Kidney (tissue), 14 donors: ENCODE measurements around the gene BACE2. TPM values are rescaled to one million over a fixed set of nuclear protein-coding genes. Genes with fewer than 3 reads are reported as not detected.

Experiments
- DNase-seq, 5 donors: peaks; one replicate each; pipeline ENCODE4 v3.0.0-alpha.2; 2013 to 2020
- FAIRE-seq: peaks from 2 replicates; lab custom pipeline; 2012; peaks lifted over from hg19 to GRCh38; lab: Jason Lieb, UNC
- H3K27ac ChIP-seq, 2 donors: one replicate each; pipeline ENCODE4 v1.7.0; 2013; ENCODE audit warnings: low read depth in 2 of 2, low read length in 2 of 2, inconsistent platforms in 1 of 2
- H3K27me3 ChIP-seq: one replicate; pipeline ENCODE4 v1.7.1; 2013; ENCODE audit warnings: low read length, inconsistent platforms; ENCODE audit not compliant: control insufficient read depth, insufficient read depth
- H3K36me3 ChIP-seq, 3 donors: one replicate each; pipeline versions ENCODE4 v1.7.0 to v1.7.1; 2013; ENCODE audit warnings: low read length in 3 of 3, control low read depth in 1 of 3, inconsistent platforms in 1 of 3; ENCODE audit not compliant: insufficient read depth in 3 of 3, control insufficient read depth in 2 of 3
- H3K4me1 ChIP-seq, 3 donors: one replicate each; pipeline versions ENCODE4 v1.7.0 to v1.7.1; 2013; ENCODE audit warnings: low read length in 3 of 3, inconsistent platforms in 1 of 3, low read depth in 1 of 3; ENCODE audit not compliant: control insufficient read depth in 2 of 3, insufficient read depth in 2 of 3
- H3K4me3 ChIP-seq, 3 donors: one replicate each; pipeline versions ENCODE4 v1.7.0 to v1.8.1; 2013; ENCODE audit warnings: low read length in 3 of 3, control low read depth in 1 of 3, inconsistent platforms in 1 of 3
- H3K9ac ChIP-seq, 3 donors: one replicate each; pipeline versions ENCODE4 v1.7.0 to v1.7.1; 2013; ENCODE audit warnings: low read length in 3 of 3, control low read depth in 1 of 3, inconsistent platforms in 1 of 3
- H3K9me3 ChIP-seq, 3 donors: one replicate each; pipeline versions ENCODE4 v1.7.0 to v1.7.1; 2013; ENCODE audit warnings: low read length in 3 of 3, control low read depth in 1 of 3, inconsistent platforms in 1 of 3; ENCODE audit not compliant: control insufficient read depth in 2 of 3, insufficient read depth in 1 of 3
- intact Hi-C: fragments of 100-400 bp; cut with DNase I; formaldehyde crosslinking; loops from one replicate; pipeline ENCODE4 v1.11.1; 2022
- polyA plus RNA-seq: library from polyadenylated mRNA; stranded (reverse); fragments of 350-450 nt; fragmentation: Illumina TruSeq; extraction: RNeasy Lipid Tissue Mini Kit (QIAGEN cat#74804); gene quantifications from one replicate; pipeline ENCODE4 v1.2.3, GENCODE V29; 2014; ENCODE audit warnings: low read depth, low replicate concordance; ENCODE audit not compliant: insufficient read depth
- total RNA-seq: library from RNA; stranded (reverse); fragmentation: NEBNext Ultra II Directional; extraction: Animal tissue kit (Norgen Biotek cat#: 25700); gene quantifications from one replicate; pipeline ENCODE4 v1.2.1, GENCODE V29; 2021
- TF ChIP-seq, protein P1 (sequence below): IDR thresholded peaks from 3 replicates; pipeline ENCODE4 v1.5.1; 2012; ENCODE audit warnings: mild to moderate bottlenecking, moderate library complexity, borderline replicate concordance; ENCODE audit not compliant: insufficient read depth; ENCODE audit errors: extremely low read depth
- donor health status: control.
- donor health status: control.
- donor health status: control.
- donor health status: control.
- donor health status: control.
- donor health status: DM: yes; HTN: yes; CAD: no.
- donor health status: Normal renal cell carcinoma (clear cell type).

BACE2 gene
- total and polyA plus RNA-seq, 2 donors from 2014 or later: 55.5 to 65.7 TPM

DNA sequence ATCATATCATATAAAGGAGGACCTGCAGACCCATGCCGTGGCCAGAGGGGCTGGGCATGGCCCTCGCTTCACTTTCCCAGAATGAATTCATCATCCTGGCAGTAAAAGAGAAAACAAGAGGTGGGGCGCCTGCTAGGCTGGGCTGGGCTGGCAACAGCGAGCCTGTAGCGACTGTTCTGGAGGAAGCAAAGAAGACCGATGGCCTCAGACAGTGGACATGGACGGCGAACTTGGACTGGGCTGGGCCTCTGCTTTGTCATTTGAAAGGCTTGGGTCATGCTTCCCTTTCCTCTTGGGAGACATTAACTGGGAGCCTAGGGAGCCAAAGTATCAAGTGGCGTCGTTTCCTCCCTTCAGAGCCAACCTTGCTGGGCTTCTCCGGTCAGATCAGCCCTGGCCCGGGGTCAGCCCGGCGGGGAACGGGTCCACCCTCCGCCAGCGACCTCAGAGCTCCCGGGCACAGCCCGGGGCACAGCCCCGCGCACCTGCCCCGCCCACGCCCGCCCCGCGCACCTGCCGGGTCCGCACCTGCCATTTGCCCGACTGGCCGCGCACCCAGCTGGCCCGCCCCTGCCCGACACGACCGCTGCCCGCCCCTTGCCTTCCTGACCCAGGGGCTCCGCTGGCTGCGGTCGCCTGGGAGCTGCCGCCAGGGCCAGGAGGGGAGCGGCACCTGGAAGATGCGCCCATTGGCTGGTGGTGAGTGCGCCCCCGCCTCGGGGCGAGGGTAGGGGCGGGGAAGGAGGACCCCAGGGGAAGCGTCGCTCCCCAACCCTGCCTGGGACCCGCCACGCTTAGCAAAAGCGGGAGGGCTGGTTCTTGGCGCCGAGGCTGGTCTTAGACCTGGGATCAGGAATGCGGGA is 148.5 kb downstream of the BACE2 start, which contains the start of gene FAM3B:
Gene FAM3B (plus strand): TSS at position 602 of the 863 bp plus-strand sequence. CDS start 79 bp downstream, at position 681.
- H3K36me3 ChIP-seq: no peaks in the 10 kb centered on the region
- H3K9me3 ChIP-seq: no peaks in the 10 kb centered on the region
- no peaks in the 10 kb centered on the region for H3K4me1 ChIP-seq
- TF ChIP-seq, protein P1, sequence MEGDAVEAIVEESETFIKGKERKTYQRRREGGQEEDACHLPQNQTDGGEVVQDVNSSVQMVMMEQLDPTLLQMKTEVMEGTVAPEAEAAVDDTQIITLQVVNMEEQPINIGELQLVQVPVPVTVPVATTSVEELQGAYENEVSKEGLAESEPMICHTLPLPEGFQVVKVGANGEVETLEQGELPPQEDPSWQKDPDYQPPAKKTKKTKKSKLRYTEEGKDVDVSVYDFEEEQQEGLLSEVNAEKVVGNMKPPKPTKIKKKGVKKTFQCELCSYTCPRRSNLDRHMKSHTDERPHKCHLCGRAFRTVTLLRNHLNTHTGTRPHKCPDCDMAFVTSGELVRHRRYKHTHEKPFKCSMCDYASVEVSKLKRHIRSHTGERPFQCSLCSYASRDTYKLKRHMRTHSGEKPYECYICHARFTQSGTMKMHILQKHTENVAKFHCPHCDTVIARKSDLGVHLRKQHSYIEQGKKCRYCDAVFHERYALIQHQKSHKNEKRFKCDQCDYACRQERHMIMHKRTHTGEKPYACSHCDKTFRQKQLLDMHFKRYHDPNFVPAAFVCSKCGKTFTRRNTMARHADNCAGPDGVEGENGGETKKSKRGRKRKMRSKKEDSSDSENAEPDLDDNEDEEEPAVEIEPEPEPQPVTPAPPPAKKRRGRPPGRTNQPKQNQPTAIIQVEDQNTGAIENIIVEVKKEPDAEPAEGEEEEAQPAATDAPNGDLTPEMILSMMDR: no peak
- DNase-seq: peak; percentile 53 to 80 (median 62)
- no peak for FAIRE-seq
- peak within 1 kb of the TSS; percentile 39 to 66 (median 59) for H3K4me3 ChIP-seq
- H3K27me3 ChIP-seq: no peaks in the 10 kb centered on the region
- intact Hi-C loops: no loop called here
- peak within 1 kb of the TSS in 2 of 3 donors; percentile 7 to 72 for H3K9ac ChIP-seq
- H3K27ac ChIP-seq: peak within 1 kb of the TSS; percentile 42 to 63

DNA sequence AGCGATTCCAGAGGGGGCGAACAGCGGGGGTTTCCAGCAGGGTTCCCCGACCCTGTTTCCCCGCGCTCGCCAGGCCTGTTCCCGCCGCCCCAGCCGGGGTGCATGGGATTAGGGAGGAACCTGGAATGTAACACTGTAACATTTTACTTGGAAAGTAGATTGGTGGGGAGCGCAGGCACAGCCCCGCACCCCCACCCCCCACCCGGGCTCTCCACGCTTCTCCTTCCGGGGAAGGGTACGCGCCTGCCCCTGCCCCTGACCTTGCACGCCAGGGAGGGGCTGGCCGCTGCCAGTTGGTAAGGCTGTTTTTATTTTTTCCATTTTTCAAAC is 149.1 kb downstream of the BACE2 start:
- Histone ChIP-seq H3K4me1 (no peaks in the 10 kb centered on the region), H3K27ac (peak overlapping the region; percentile 42 to 63), H3K4me3 (peak overlapping the region; percentile 20 to 59 (median 26)), H3K9ac (peak overlapping the region in 1 of 3 donors; percentile 7), H3K9me3 (no peaks in the 10 kb centered on the region), H3K27me3 (no peaks in the 10 kb centered on the region), H3K36me3 (no peaks in the 10 kb centered on the region)
- TF ChIP-seq, protein P1: no peak
- intact Hi-C loops: no loop called here
- no peak for DNase-seq
- FAIRE-seq: no peak

DNA sequence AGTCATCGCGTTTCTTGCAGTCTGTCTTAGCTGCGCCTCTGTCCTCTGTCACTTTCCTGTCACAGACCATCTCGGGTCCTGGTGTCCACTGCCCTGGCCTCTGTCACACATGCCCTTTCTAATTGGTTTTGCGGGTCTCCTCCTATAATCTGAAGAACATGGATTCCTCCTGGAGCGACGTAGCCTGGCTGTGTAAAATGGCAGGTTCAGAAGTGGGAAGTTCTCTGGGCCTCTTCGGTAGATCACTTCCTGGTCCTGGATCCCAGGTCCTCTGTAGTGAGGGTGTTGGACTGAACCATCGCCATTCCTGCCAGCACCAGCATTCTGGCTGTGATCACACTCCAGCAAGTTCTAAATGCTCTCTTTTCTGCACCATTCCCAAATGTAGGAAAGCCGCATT is 149.5 kb downstream of the BACE2 start:
- H3K9me3 ChIP-seq: no peaks in the 10 kb centered on the region
- DNase-seq: peak in 1 of 5 donors; percentile 2

More for the DNA sequence above, 149.5 kb downstream of the BACE2 start:
- intact Hi-C loops: no loop called here
- no peaks in the 10 kb centered on the region for H3K4me1 ChIP-seq
- no peak for FAIRE-seq
- H3K4me3 ChIP-seq: peak overlapping the region in 2 of 3 donors; percentile 12 to 59
- TF ChIP-seq, protein P1: no peak
- no peaks in the 10 kb centered on the region for H3K36me3 ChIP-seq
- H3K27ac ChIP-seq: peak overlapping the region; percentile 41 to 63
- H3K27me3 ChIP-seq: no peaks in the 10 kb centered on the region
- no peak overlapping the region for H3K9ac ChIP-seq
